H1 (cell line): Measurements from ENCODE around the gene MGMT. TPM values are rescaled to one million over a fixed set of nuclear protein-coding genes. Genes with fewer than 3 reads are reported as not detected.

Source experiments
- ATF2 ChIP-seq: IDR thresholded peaks from 2 replicates; pipeline ENCODE4 v1.6.1; 2012; ENCODE audit warnings: low read length, inconsistent platforms
- GABPA ChIP-seq: IDR thresholded peaks from 2 replicates; pipeline ENCODE4 v1.6.1; 2011; ENCODE audit warnings: mild to moderate bottlenecking, low read length, moderate library complexity, borderline replicate concordance; ENCODE audit not compliant: insufficient read depth
- polyA plus RNA-seq, 7 experiments: library from polyadenylated mRNA; depleted of rRNA in 3 of 7; stranded (reverse) in 5 of 7; unstranded in 2 of 7; fragments of >200 nt in 5 of 7; fragments of 200-250 nt in 2 of 7; gene quantifications; 1 replicate in 5 of 7; 2 replicates in 1 of 7; 4 replicates in 1 of 7; pipeline versions ENCODE4 v1.2.1 to v1.2.3, GENCODE V29; 2011 to 2013; ENCODE audit warnings: missing spikeins in 2 of 7, mixed read lengths in 2 of 7
- total RNA-seq: library from RNA; stranded (reverse); fragmentation: NEBNext Ultra II Directional; extraction: Animal tissue kit (Norgen Biotek cat#: 25700); gene quantifications from 2 replicates; pipeline ENCODE4 v1.2.1, GENCODE V29; 2021

MGMT gene
- total and polyA plus RNA-seq, 2 of the 8 experiments (the other 6 are each of a cell fraction or from before 2014, with no cell fraction given), result 9.9 to 10.7 TPM

- TF ChIP-seq GABPA, result no peak
- TF ChIP-seq ATF2, result no peak
- TF ChIP-seq, all 59 proteins: peak for 0
Observed at GRCh38 chr10:129712000-129712399, 245.0 kb downstream of the MGMT start (continued).
